Measurements from ENCODE around the gene CRYBG3.

The CRYBG3 gene

DNA sequence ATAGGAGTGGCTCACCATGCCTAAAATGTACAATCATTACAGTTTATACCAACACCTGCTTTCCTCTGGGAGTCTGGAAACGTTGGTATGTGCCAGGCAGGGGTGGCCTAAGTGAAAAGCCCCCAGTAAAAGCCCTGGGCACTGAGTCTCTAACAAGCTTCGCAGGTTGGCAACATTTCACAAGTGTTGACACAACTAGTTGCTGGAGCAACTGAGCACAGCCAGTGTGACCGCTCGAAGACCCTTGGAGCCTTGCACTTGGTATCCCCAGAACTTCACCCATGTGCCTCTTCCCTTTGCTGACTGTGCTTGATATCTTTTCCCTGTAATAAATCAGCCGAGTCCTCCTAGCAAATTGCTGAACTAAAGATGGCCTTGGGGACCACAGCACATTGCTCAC is 147.7 kb downstream of the CRYBG3 start:
- DNase-seq (ENCODE audit: insufficient read length, low spot score) (no peak), FAIRE-seq (no peak)

DNA sequence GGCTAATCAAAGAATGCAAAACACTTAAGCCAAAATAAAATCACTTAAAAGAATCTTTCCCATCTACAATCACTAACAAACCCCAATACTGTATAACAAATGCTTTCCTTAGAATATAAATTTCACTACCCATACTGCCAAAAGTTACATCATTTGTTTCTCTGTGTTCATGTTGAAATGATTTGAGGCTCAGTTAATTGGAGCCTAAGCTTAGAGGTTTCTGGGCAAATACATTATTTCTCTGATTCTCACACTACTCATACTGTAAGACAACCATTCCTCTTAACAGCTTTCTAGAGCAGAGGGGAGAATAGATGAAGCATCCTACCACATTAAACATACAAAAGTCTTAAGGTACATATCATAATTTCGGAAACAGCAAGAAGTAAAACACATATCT is 148.3 kb downstream of the CRYBG3 start:
- no peak for DNase-seq (ENCODE audit: insufficient read length, low spot score)

GRCh38 chr3:97970956-97971620 is 149.3 kb downstream of the CRYBG3 start:
- DNase-seq (ENCODE audit: insufficient read length, low spot score) (no peak), FAIRE-seq (peak; percentile 82)

More for the DNA sequence above, 148.3 kb downstream of the CRYBG3 start:
- no peak for FAIRE-seq

DNA sequence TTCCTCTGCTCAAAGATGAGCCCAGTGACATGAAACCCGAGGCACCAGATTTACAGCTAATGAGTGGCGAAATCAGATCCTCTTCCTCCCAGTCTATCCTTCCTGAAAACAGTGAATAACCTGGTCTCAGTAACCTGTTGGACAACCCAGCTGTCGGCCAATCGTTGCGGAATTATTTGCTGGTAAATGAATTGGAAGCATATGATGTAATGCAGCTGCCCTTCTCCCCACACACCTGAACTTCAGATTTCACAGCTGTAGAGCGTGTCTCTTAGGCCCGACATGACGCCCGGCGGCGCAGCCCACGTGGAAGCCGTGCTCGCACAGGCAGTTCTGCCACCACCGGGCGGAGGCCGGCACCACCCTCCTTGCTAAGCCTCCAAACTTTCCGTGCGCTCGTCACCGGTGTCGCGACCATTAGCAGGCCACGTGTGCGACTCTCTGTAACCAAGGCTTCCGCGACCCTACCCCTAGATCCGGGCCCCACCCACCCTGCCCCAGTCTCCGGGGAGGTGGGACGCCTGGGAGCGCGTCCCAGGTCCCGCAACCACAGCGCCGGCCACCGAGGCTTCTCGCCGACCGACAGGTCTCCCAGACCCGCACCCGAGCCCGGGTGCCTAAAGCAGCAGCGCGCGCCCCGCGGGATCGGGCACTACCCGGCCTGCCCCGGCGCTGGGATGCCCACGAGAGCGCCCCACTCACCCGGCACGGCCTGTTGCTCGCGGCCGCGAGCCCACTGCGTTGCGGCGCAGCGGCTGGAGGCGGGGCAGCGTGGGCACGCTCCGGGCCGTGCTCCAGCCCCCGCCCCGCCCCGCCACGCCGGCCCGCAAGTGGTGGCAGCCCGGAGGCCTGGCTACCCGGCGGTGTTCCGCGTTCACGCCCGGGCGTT is 150.1 kb downstream of the CRYBG3 start, which contains the start of gene RIOX2:
Gene RIOX2 (minus strand): TSS at position 753 of the 889 bp plus-strand sequence. CDS start 4,838 bp downstream, outside the sequence.
- FAIRE-seq (peak; percentile 86), DNase-seq (ENCODE audit: insufficient read length, low spot score) (peak; percentile 70)

DNA sequence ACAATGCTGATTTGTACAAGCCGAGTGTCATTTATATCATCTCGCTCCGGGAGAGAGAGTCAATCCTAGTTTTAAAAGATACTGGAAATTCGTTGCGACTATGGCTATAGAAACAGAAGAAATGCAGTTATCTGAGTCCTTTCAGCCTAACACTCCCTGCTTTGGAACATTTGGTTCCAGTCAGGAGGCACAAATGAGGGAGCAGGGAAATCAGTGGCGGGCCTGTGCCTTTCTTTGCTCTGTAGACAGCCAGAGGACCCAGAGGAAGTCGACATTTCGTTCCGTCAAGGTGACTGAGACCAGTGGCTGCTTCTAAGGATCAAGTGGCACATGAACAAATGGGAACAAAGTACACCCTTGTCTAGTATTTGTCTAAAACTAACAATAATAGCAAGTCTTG is 151.2 kb downstream of the CRYBG3 start:
- DNase-seq (ENCODE audit: insufficient read length, low spot score) (no peak), FAIRE-seq (peak; percentile 45)

DNA sequence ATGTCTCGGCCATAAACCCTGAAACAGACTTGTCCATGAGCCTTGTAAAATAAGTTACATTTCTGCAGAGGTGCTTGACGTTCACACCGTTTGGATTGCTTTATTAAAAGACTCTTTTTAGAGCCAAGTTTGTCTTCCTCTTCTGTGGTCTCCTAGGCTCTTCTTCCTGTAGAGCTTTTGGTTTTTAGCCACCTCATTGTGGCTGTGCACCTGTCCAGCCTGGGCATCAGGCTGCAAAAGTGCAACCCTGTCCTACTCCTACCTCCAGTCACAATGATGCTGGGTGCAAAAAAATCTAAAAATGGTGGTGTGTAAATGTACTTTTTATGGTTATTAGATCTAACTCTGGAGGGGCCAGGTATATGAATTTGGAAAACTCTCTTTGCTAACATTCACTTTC is 153.2 kb downstream of the CRYBG3 start:
- FAIRE-seq = no peak
- DNase-seq (ENCODE audit: insufficient read length, low spot score) = no peak

DNA sequence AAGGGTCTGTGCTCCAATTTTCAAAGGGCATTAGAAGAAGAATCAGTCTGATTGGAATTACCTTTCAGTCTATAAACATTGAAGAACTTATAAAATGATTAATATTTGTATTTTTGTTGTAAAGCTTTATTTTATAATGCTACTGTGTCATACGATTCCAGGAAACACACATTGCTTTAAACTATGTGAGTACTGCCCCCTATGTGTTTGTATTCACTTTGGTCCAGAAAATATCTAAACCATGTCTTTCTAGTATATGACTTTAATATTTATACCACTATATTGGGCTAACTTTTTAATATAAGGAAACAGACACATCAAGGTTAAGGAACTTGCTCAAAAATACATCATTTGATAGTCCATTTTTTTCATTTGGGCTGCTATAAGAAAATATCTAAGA is 153.7 kb downstream of the CRYBG3 start:
- FAIRE-seq (no peak), DNase-seq (ENCODE audit: insufficient read length, low spot score) (no peak)

DNA sequence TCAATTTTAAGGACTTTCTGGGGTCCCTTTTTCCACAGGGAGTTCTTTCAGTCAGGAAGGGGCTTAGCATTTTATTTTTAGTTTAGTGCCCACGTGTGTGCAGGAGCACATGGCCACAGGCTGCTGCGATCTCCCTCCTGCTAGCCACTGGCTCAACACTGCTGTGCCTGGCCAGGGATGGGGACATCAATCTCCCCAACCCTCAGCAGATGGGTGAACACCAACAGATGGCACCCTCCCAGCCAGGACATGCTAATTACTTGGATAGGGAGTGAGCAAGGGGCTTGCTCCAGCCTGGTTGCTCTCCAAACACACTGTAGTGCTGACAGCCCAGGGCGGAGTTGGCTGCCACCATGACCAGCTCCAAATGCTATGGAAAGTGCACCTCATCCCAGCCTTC is 157.8 kb downstream of the CRYBG3 start:
- FAIRE-seq = no peak
- DNase-seq (ENCODE audit: insufficient read length, low spot score) = no peak

GRCh38 chr3:97981886-97982285 is 160.1 kb downstream of the CRYBG3 start:
- peak; percentile 44 for FAIRE-seq

GRCh38 chr3:97983933-97984491 is 162.2 kb downstream of the CRYBG3 start:
- no peak for DNase-seq (ENCODE audit: insufficient read length, low spot score)
- FAIRE-seq = no peak

More at GRCh38 chr3:97981886-97982285, 160.1 kb downstream of the CRYBG3 start:
- no peak for DNase-seq (ENCODE audit: insufficient read length, low spot score)

DNA sequence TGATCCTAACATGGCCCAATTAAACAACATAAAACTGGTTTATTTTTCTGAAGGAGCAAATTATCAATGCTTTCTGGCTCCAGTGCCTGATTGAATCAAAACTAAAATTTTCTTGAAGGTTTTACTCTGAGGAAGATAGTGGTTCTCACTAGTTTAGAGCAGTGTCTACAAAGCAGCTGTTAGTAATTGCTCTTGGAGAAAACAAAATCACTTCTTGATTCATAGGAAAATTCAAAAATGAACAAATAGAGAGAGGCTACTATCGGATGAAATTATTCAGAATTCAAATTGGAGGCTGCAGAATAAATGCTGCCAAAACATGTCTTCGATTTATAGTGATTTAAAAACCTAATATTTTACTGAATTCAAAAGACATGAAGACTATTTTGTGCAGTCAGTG is 165.5 kb downstream of the CRYBG3 start:
- FAIRE-seq (no peak), DNase-seq (ENCODE audit: insufficient read length, low spot score) (no peak)

DNA sequence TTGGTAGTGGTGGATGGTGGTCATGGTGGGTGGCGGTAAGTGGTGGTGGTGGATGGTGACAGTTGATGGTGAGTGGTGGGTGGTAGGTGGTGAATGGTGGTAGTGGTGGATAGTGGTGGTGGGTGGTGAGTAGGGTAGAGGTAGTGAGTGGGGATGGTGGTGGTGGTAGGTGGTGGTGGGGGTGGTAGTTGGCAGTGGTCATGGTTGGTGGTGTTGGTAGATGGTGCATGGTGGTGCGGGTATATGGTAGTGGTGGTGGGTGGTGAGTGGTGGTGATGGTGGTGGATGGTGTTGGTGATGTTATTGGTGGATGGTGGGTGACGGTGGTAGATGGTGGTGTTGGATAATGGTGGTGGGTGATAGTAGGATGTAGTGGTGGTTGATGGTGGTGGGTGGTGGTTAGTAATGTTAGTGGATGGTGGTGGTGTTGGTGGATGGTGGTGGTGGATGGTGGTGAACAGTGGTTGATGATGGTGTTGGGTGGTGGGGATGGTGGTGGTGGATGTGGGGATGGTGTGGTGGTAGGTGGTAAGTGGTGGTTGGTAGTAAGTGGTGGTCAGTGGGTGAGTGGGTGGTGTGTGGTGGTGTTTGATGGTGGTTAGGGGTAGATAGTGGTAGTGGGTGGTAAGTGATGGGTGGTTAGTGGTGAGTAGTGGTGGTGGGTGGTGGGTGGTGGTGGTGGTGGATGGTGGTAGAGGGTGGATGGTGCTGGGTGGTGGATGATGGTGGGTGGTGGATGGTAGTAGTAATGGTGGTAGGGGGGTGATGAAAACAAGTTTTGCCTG is 167.2 kb downstream of the CRYBG3 start:
- FAIRE-seq = no peak
- DNase-seq (ENCODE audit: insufficient read length, low spot score) = no peak

GRCh38 chr3:97990624-97991292 is 168.9 kb downstream of the CRYBG3 start:
- DNase-seq (ENCODE audit: insufficient read length, low spot score) (no peak), FAIRE-seq (no peak)

DNA sequence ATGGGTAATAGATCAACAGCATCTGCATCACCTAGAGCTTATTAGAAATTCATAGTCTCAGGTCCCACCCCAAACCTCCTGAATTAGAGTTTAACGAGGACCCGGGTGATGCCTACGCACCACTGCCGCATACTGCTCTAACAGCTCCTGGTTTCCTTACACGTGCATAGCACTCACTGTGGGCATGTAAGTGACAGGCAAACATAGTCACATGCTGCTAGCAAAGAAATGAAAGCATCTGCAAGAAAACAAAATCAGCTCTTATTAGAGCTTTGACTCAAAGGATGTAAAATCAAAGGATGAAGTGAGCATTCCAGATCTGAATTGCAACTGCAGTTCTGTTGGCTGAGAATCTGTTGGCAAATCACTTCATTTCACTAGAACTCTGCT is 169.5 kb downstream of the CRYBG3 start:
- no peak for FAIRE-seq
- no peak for DNase-seq (ENCODE audit: insufficient read length, low spot score)

- FAIRE-seq = no peak
- DNase-seq (ENCODE audit: insufficient read length, low spot score) = no peak
Observed at GRCh38 chr3:97992547-97993173, 170.8 kb downstream of the CRYBG3 start.

DNA sequence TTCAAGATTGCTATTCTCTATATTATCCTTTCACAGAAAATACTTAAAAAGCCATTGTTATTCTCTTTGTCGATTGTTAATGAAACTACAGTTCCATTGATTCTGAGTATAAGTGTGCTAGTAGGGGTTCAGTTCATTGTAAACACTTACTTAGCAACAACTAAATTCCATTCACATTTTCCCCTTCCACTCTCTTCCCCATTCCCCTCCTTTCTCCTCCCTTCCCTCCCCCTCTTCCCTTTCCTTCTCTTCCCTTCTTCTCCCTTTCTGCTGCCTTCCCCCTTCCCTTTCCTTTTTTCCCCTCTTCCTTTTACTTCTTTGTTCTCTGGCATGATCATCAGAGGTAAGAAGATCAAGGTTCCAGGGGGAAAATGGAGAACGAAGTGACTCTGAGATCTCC is 171.7 kb downstream of the CRYBG3 start:
- no peak for FAIRE-seq
- DNase-seq (ENCODE audit: insufficient read length, low spot score) = no peak

DNA sequence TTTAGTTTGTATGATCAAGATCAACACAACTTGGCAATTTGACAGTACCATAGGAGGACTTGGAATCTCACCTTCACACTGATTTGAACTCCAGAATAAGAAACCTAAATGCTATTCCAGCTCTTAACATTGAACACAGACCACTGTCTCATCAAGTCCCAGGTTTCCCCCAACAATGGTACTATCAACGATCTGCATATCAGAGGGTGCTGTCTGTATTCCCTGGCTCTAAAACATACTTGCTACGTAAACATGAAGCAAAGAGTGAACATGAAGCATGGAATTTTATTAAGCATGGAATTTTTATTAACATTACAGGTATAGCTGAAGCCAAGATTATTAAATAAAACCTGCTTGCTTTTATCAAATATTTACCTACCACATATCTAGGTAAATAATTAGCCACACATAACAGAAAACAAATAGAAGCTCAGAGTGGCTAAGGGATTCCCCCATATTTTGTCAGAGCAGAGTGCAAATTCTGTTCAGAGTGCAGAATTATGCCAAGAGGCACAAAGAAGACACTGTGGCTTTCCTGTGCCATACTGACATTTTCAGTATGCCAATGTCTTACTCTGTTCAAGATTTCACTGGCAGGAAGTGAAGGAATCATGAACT is 172.6 kb downstream of the CRYBG3 start:
- DNase-seq (ENCODE audit: insufficient read length, low spot score) (no peak), FAIRE-seq (no peak)
